ACHN (cell line): Measurements from ENCODE around the gene MYL6B.
"Not testable (repeated sequence)": the region's sequence is repeated elsewhere in the genome, so short reads cannot be mapped to it uniquely, and the experiment has no call there.

ENCODE experiments used
- DNase-seq: peaks from one replicate; pipeline ENCODE4 v3.0.0-alpha.2; 2015
- in situ Hi-C: cut with HindIII; loops from 2 replicates; pipeline ENCODE4 v1.10.0; 2017; ENCODE audit warnings: low sequenced_read_pairs, low pct_ligation_motif_present, low pct_unique_long_range_greater_than_20kb

MYL6B gene

DNA sequence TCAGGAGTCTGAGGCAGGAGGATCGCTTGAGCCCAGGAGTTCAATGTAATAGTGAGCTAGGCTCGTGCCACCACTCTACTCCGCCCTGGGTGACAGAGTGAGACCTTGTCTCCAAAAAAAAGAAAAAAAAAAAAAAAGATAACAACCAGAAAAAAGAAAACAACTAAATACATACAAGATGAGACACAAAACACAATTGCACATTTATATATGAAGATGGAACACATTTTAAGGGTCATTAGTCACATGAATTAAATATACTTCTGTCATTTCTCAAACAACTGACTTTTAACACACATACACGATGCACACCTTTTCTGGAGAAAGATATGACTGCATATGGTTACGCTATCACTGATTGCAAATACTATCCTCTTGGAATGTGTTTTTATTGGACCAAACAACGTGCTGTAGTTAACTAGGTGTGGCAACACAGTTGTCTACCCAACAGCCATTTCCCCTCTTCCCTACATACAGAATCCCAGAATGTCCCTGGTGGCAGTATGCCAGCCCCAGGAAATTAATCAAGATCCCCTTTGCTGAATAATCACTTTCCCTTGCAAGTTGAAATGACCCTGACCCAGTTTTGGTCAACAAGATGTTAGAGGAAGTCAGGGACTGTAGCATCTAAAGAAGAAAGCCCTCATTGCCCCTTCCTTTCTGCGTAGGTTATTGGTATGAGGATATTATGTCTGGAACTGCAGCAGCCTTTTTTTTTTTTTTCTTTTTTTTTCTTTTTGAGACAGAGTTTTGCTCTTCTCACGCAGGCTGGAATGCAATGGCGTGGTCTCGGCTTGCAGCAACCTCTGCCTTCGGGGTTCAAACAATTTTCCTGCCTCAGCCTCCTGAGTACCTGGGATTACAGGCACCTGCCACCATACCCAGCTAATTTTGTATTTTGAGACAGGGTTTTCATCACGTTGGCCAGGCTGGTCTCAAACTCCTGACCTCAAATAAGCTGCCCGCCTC lies 5.6 kb upstream of the MYL6B start:
- in situ Hi-C loops: no loop called here
- no peak for DNase-seq

GRCh38 chr12:56150563-56150962 lies 1.8 kb upstream of the MYL6B start:
- peak; percentile 42 for DNase-seq
- in situ Hi-C loops: no loop called here

- in situ Hi-C loops: no loop called here
- peak; percentile 83 for DNase-seq
Observed at GRCh38 chr12:56151672-56152131, 685 bp upstream of the MYL6B start.

GRCh38 chr12:56152756-56153677 lies 630 bp downstream of the MYL6B start:
- DNase-seq: no peak
- in situ Hi-C loops: no loop called here

DNA sequence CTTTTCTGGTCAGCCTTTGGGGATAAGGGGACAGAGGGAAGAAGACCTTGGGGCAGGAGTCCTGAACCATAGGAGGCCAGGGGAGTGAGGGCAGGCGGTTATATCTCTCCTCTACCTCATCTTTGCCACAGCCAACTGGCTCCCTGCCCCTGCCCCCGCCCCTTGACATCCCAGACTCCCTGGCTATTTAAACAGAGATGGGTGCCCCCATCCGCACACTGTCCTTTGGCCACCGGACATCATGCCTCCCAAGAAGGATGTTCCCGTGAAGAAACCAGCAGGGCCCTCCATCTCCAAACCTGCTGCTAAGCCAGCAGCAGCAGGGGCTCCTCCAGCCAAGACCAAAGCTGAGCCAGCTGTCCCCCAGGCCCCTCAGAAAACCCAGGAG lies 1.3 kb downstream of the MYL6B start:
- in situ Hi-C loops: no loop called here
- DNase-seq: no peak

DNA sequence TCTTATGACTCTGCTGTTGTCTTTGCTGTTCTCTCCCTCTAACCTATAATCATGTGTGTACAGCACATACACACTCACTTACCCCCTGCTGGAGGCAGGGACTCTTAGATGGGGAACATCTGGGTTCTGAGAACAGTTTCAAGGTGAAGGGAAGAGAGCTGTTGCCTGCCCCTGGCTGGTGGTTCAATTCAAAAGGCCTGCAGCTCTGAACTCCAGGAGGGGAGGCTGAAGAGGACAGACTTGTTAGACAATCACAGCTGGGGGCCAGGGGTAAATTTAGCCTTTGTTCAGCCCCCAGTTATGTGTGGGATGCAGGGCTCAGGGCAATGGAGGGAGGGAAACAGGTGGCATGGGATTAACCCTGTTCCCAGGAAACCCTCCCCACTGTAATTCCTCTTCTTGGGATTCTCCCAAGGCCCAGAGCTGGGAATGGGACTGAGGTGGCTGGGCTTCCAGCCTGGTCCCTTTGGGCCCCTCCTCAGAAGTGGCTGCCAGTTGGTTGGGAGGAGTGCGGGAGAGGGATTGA lies 1.9 kb downstream of the MYL6B start:
- in situ Hi-C loops: no loop called here
- no peak for DNase-seq

GRCh38 chr12:56154818-56155217 lies 2.4 kb downstream of the MYL6B start:
- in situ Hi-C loops: no loop called here

DNA sequence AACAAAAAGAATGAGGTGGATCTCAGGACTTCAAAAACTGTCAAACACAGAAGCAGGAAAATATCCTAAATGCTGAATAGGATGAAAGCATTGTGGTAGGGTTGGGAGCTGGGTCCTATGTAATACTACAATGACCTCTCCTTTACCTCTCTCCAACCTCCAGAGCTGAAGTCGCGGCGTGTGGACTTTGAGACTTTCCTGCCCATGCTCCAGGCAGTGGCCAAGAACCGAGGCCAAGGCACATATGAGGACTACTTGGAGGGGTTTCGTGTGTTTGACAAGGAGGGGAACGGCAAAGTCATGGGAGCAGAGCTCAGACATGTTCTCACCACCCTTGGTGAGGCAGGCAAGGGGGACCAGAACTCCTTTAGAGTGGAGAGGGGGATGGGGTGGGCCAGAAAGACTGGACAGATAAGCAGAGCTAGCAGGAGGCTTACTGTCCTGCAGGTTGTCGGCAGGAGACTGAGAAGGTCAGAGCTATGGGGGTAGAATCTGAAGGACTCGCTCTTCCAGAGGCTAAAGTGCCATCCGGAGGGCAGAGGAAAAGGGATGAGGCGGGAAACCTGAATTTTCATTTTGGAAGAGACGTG lies 3.0 kb downstream of the MYL6B start:
- DNase-seq: no peak
- in situ Hi-C loops: no loop called here

More at GRCh38 chr12:56154818-56155217, 2.4 kb downstream of the MYL6B start:
- DNase-seq: no peak

GRCh38 chr12:56156464-56157200 lies 4.2 kb downstream of the MYL6B start:
- in situ Hi-C loops: not testable (repeated sequence)
- DNase-seq: peak; percentile 72

DNA sequence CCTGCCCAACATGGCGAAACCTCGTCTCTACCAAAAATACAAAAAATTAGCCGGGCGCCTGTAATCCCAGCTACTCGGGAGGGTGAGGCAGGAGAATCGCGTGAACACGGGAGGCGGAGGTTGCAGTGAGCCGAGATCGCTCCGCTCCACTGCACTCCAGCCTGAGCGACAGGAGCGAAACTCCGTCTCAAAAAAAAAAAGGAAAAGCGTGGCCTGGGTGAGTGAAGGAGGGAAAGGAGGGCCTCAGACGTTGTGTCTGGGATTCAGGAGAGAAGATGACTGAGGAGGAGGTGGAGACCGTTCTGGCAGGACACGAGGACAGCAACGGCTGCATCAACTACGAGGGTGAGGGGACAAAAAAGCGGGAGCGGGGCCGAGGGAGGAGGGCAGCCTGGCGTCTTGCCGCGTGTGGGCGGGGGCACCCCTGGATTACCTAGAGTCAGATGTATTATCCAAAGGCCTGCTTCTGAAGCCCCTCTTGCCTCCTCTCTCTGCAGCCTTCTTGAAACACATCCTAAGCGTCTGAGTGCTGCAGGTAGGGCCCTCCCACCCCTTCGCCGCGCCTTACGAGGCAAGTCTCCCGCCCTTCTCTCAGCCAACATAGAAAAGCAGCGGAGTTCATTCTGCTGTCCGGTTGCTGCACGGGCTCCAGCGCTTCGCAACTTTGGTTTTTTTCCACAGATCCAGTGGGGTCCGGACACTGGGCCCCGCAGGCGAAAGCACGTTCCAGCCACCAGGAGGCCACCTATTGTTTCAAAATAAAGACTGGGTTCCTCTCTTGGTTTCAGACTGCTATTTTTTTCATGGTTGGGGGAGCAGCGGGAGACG lies 5.0 kb downstream of the MYL6B start:
- peak; percentile 95 for DNase-seq
- in situ Hi-C loops: no loop called here

DNA sequence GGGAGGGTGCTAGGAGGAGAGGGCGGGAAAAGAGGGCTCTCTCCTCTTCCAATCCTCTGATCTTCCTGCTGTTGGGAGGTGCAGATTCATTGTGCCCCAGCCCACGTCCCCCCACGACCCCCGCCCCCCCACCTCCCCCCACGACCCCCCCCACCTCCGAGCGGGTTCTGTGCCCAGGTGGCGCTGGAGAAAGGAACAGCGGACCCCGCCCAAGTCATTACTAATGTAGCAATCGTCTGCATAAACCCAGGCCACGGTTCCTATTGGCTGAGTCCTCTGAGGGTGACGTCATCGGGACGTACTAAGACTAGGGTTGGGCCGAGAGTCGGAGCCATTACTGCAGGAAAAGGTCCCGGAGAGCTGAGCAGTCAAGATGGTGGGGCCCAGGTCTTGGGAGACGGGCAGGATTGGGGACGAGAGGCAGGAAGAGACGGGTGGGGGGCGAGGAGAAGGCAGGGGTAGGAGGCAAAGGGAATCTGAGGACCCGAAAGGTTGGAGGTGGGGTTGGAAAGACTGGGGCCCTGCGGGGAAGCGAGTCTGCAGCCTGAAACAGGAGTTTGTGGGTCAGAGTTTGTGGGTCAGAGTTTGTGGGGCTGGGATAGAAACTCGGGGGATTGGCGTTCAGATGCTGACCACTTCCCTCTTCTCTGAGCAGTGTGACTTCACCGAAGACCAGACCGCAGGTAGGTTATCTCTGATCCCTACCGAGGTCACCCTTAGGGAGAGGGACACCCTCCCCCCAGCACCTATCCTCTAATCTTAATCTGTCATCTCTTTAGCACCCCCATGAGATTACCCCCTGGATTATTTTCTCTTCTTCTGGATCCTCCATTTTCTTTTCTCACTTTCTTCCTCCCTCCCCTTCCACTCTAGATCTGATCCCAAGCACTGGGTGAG lies 5.9 kb downstream of the MYL6B start, which contains the start of gene MYL6:
Gene MYL6, plus strand, starts transcription at position 331 of the 897 bp plus-strand sequence. Its CDS starts 43 bp downstream, at position 374.
- in situ Hi-C loops: no loop called here
- peak; percentile 100 for DNase-seq

DNA sequence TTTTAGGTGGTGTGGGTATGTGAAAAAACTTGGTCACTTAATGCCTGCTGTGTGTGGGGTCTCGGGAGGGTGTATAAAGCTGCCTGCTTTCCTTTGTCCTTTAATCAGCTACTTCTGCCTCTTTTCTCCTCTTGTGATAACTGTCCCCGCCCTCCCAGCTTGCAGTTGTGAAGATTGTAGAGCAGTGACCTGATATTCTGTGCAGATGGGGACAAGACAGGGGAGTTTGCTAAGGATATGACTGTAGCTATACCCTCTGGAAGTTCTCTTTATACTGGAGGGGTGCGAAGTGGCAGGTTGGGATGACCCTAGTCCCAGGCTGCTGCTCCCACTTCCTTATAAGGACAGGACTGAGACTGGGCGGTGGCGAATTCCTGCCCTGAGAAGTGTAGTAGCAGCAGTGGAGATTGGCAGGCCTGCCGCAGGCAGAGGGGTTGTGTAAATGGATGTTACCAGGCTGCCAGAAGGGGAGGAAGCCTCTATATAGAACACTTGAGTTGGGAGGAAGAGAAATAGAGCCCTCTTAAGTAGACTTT lies 6.6 kb downstream of the MYL6B start:
- in situ Hi-C loops: no loop called here
- DNase-seq: peak; percentile 78

DNA sequence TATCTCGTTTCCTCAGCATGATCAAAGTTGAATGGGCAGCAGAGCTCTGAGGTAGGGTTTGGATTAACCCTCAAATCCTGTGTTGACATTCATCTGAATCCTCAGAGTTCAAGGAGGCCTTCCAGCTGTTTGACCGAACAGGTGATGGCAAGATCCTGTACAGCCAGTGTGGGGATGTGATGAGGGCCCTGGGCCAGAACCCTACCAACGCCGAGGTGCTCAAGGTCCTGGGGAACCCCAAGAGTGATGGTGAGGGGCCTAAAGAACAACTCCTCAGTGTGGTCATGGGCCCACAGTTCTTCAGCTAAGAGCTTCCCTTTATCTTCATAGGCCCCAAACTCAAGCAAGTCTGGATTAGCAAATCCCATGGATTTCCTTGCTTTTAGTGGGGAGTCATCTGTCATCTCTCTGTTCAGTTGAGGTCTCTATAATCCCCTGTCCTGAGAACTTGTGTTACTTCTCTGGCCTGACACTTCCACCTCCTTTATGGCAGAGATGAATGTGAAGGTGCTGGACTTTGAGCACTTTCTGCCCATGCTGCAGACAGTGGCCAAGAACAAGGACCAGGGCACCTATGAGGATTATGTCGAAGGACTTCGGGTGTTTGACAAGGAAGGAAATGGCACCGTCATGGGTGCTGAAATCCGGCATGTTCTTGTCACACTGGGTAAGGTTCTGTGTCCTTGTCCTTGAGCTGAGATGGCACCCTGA lies 7.2 kb downstream of the MYL6B start:
- in situ Hi-C loops: no loop called here
- DNase-seq: no peak

DNA sequence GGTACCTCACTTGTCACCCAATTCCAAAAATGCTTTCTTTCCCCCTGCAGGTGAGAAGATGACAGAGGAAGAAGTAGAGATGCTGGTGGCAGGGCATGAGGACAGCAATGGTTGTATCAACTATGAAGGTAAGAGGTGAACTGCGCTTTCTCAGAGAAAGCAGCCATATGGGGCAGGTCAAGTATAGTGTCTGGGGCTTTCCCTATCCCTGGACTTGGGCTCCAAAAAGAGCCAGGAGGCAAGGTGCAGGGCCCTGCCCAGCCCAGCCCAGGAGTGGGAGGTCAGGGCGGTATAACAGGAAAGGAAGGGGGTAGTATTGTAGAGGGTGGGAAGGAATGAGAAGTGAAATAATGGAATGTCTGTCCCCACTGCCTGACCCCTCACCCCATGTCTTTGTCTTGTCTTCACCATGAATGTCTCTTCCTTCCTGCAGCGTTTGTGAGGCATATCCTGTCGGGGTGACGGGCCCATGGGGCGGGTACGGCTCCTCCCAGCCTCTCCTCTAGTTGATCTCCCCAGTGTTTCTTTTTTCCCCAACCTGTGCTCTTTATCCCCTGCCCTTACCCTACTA lies 7.9 kb downstream of the MYL6B start:
- in situ Hi-C loops: no loop called here
- DNase-seq: no peak
